Measurements from ENCODE around the gene GRID1. TPM values are rescaled to one million over a fixed set of nuclear protein-coding genes. Genes with fewer than 3 reads are reported as not detected.

GRID1 gene
- total RNA-seq, 3 donors from 2014 or later = 0.61 to 1.9 (median 0.87) TPM

- no peaks in the 10 kb centered on the region for H3K4me1 ChIP-seq (ENCODE audit: low read depth)
- DNase-seq (no peak), ATAC-seq (no peak)
- no peak overlapping the region for H3K4me3 ChIP-seq
- no peaks in the 10 kb centered on the region for H3K36me3 ChIP-seq (ENCODE audit: low read depth)
- no peaks in the 10 kb centered on the region for H3K9me3 ChIP-seq
- TF ChIP-seq CTCF (IDR thresholded peaks at IDR 0.05) = no peak
- intact Hi-C loops (cut with DNase I, micrococcal nuclease) = no loop called here
These were observed 275.8 kb downstream of the GRID1 start for GRCh38 chr10:86090807-86091206.

- no peaks in the 10 kb centered on the region for H3K9me3 ChIP-seq
- no peaks in the 10 kb centered on the region for H3K36me3 ChIP-seq (ENCODE audit: low read depth)
- no peak for TF ChIP-seq CTCF (IDR thresholded peaks at IDR 0.05)
- no peak for DNase-seq
- ATAC-seq = no peak
- no peaks in the 10 kb centered on the region for H3K4me1 ChIP-seq (ENCODE audit: low read depth)
- intact Hi-C loops (cut with DNase I, micrococcal nuclease) = no loop called here
- H3K4me3 ChIP-seq = no peak overlapping the region
These were observed 278.9 kb downstream of the GRID1 start for GRCh38 chr10:86087716-86088115.

- intact Hi-C loops (cut with DNase I, micrococcal nuclease) = no loop called here
- H3K4me1 ChIP-seq (ENCODE audit: low read depth) = no peaks in the 10 kb centered on the region
- DNase-seq = no peak
- no peaks in the 10 kb centered on the region for H3K9me3 ChIP-seq
- ATAC-seq = no peak
- TF ChIP-seq CTCF (IDR thresholded peaks at IDR 0.05) = no peak
- H3K36me3 ChIP-seq (ENCODE audit: low read depth) = no peaks in the 10 kb centered on the region
- no peak overlapping the region for H3K4me3 ChIP-seq
These were observed 280.2 kb downstream of the GRID1 start for GRCh38 chr10:86086418-86086817.

GRCh38 chr10:86085686-86086085 is 280.9 kb downstream of the GRID1 start:
- Histone ChIP-seq H3K9me3 (no peaks in the 10 kb centered on the region), H3K4me3 (no peak overlapping the region), H3K36me3 (ENCODE audit: low read depth) (no peaks in the 10 kb centered on the region), H3K4me1 (ENCODE audit: low read depth) (no peaks in the 10 kb centered on the region)
- DNase-seq (no peak), ATAC-seq (no peak)
- TF ChIP-seq CTCF (IDR thresholded peaks at IDR 0.05) = no peak
- intact Hi-C loops (cut with DNase I, micrococcal nuclease) = no loop called here

DNA sequence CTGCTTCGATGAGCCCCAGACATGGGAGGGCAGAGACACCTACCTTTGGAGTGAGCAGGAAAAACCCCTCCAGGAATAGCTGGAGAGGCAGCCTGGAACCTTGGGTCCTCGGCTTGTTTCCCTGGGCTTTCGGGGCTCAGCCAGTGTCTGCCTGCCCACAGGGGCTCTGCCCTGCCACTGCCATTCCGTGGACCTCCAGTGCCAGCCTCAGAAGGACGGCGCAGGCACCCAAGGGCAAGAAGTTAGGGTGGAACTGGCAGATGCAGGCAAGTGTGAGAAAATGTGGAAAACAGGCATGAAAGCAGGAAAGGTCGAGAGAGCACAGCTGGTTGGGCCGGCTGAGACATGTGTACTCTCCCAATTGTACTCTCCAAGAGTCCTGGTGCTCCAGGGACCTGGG is 281.5 kb downstream of the GRID1 start:
- Histone ChIP-seq H3K9me3 (no peaks in the 10 kb centered on the region), H3K36me3 (ENCODE audit: low read depth) (no peaks in the 10 kb centered on the region), H3K4me3 (no peak overlapping the region), H3K4me1 (ENCODE audit: low read depth) (no peaks in the 10 kb centered on the region)
- no peak for TF ChIP-seq CTCF (IDR thresholded peaks at IDR 0.05)
- no peak for ATAC-seq
- intact Hi-C loops (cut with DNase I, micrococcal nuclease) = no loop called here
- DNase-seq = no peak

- intact Hi-C loops (cut with DNase I, micrococcal nuclease) = no loop called here
- no peak for TF ChIP-seq CTCF (IDR thresholded peaks at IDR 0.05)
- DNase-seq (no peak), ATAC-seq (no peak)
- H3K9me3 ChIP-seq = no peaks in the 10 kb centered on the region
- H3K4me3 ChIP-seq = no peak overlapping the region
- no peaks in the 10 kb centered on the region for H3K4me1 ChIP-seq (ENCODE audit: low read depth)
- no peaks in the 10 kb centered on the region for H3K36me3 ChIP-seq (ENCODE audit: low read depth)
These were observed 282.0 kb downstream of the GRID1 start for GRCh38 chr10:86084585-86084984.
